Rectal smooth muscle tissue (tissue), 1 donor: ENCODE results near the gene DDX24.

ENCODE experiments used
- H3K27ac ChIP-seq: one replicate; pipeline ENCODE4 v1.7.0; 2013; ENCODE audit warnings: low read depth, low read length, inconsistent platforms
- H3K27me3 ChIP-seq: one replicate; pipeline ENCODE4 v1.7.0; 2013; ENCODE audit warnings: low read length; ENCODE audit not compliant: control insufficient read depth, insufficient read depth
- H3K36me3 ChIP-seq: one replicate; pipeline ENCODE4 v1.7.0; 2013; ENCODE audit warnings: low read length; ENCODE audit not compliant: control insufficient read depth, insufficient read depth
- H3K4me1 ChIP-seq: one replicate; pipeline ENCODE4 v1.7.0; 2013; ENCODE audit warnings: low read length; ENCODE audit not compliant: control insufficient read depth, insufficient read depth
- H3K4me3 ChIP-seq: one replicate; pipeline ENCODE4 v1.7.0; 2013; ENCODE audit warnings: low read length
- H3K9ac ChIP-seq: one replicate; pipeline ENCODE4 v1.7.0; 2013; ENCODE audit warnings: low read length

The DDX24 gene

DNA sequence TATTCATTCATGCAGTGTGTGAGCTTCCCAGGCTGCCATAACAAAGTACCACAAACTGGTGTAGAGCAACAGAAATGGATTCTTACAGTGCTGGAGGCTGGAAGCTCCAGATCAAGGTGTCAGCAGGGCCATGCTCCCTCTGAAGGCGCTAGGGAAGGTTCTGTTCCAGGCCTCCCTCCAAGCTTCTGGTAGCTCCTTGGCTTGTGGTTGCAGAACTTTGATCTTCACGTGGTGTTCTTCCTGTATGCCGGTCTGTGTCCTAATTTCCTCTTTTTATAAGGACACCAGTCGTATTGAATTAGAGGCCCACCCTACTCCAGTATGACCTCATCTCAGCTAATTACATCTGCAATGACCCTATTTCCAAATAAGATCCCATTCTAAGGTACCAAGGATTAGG, 51.7 kb downstream of the DDX24 start:
- H3K27ac ChIP-seq, result no peak overlapping the region

DNA sequence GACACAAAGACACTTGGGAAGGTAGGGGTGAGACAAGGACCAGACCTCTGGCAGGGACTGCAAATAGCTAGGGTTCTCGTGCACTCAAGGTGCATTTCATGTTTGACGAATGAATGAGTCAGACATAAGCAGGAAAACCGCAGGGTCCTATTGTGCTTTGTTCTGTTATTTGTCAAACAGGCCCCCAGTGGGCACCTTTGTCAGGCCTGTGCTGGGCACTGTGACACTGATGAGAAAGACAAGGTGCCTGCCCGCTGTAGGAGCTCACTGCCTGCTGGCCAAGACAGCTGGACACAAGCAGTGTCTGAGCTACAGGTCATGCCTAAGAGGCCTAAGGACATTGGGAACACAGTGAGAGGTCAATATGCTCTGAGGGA, 52.6 kb downstream of the DDX24 start:
- no peaks in the 10 kb centered on the region for H3K36me3 ChIP-seq
- no peak overlapping the region for H3K9ac ChIP-seq
- no peaks in the 10 kb centered on the region for H3K4me1 ChIP-seq
- no peak overlapping the region for H3K4me3 ChIP-seq
- H3K27ac ChIP-seq, result no peak overlapping the region
- no peaks in the 10 kb centered on the region for H3K27me3 ChIP-seq

More for the DNA sequence above, 51.7 kb downstream of the DDX24 start:
- H3K36me3 ChIP-seq, result no peaks in the 10 kb centered on the region
- no peak overlapping the region for H3K4me3 ChIP-seq
- no peaks in the 10 kb centered on the region for H3K27me3 ChIP-seq
- no peaks in the 10 kb centered on the region for H3K4me1 ChIP-seq
- no peak overlapping the region for H3K9ac ChIP-seq

DNA sequence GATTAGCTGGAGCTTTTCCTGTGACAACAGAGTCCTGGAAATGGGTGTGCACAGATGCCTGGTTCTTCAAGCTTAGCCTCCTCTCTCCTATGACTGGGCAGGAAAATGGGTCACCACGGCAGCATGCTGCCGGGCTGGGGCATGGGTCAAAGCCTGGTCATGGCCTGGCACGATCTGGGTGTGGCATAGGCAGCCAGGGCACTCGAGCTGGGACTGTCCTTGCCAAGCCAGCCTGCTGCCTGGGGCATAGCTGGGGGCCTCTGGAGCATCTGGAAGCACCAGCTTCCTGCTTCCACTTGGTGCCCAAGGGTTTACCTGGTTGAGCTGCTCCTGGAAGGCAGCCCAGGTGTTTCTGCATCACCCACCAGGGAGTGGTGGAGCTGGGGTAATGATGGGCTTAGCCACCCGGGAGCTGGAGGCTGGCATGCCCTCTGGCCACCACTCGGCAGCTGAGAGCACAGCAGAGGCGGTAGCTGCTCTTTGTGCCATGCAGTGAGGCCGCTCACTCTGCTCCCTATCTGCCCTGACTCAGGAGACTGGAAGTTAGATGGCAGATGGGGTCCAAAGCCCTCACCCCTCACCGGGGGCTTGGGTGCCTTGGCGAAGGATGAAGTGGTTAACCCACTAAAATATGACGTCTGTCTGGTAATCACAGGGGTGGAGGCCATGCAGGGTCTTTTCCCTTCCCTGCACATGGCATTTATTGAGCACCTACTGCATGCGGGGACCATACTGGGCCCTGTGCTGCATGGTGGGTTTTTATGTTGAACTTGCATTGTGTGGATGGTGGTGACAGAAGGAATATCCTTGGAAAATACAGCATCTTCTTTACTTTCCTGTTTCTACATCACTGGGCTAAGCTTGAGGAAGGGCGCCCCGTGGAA, 53.2 kb downstream of the DDX24 start:
- Histone ChIP-seq H3K27ac (no peak overlapping the region), H3K4me3 (no peak overlapping the region), H3K36me3 (no peaks in the 10 kb centered on the region), H3K27me3 (no peaks in the 10 kb centered on the region), H3K4me1 (no peaks in the 10 kb centered on the region), H3K9ac (no peak overlapping the region)

DNA sequence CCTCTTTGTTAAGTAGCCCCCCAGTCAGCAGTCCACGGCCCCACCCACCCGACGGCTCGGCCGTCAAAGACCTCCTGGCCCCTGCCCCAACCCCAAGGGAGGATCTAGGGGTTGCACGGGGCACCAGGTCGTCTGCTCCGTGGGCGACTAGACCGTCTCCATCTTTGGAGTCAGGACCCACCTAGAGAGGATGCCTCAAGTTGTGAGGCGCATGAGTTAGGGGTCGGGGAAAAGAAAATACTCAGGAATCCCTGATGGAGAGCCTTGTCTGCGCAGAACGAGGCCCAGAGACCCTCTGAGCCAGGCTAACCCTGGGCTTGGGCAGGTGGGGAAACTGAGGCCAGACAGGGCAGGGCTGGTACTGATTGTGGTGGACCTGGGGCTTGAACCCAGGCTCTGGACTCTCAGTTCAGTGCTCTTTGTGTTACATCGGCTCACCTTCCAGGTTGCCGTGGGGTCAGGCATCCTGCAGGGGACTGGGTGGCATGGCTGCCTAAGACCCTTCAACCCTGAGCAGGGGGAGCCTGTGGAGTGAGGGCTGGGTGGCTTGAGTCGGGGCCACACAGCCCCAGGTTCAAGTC, 54.0 kb downstream of the DDX24 start:
- no peak overlapping the region for H3K9ac ChIP-seq
- no peaks in the 10 kb centered on the region for H3K4me1 ChIP-seq
- peak overlapping the region; percentile 56 for H3K4me3 ChIP-seq
- no peaks in the 10 kb centered on the region for H3K36me3 ChIP-seq
- no peaks in the 10 kb centered on the region for H3K27me3 ChIP-seq
- no peak overlapping the region for H3K27ac ChIP-seq

DNA sequence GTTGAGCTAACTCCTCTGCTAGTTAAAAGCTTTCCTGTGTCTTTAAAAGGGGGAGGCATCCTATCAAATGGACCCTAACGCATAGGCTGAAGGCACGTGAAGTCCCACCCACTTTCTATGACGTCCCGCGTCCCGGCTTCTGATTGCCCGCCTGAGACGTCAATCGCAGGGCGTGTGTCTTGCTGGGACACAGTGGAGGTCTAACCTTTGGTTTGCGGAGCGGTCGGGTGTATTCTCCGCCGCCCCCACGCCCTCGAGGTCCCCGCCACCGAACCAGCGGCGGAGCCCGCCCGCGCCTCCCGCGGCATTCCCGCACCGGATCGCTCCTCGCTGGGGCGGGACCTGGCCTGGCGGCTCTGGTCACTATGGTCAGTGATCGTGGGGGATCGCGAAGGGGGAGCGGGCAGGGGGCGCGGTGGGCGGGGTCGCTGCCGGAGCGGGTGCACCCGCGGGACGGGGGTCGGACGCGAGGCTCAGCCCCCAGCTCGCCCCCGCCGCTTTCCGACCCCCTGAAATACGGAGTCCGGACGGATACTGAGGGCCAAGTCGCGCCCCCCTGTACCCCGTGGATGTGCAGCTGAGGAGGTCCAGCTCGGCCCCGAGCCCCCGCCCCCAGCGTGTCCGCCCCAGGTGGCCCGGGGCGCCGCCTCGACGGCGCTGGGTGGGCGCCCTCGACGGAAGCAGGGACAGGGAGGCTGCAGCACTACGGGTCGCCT, 54.7 kb downstream of the DDX24 start, which contains the start of gene OTUB2:
Gene OTUB2 (plus strand): TSS at position 168 of the 716 bp plus-strand sequence. CDS start 198 bp downstream, at position 366.
- peak within 1 kb of the TSS; percentile 17 for H3K9ac ChIP-seq
- H3K4me1 ChIP-seq, result no peaks in the 10 kb centered on the region
- no peak within 1 kb of the TSS for H3K27ac ChIP-seq

DNA sequence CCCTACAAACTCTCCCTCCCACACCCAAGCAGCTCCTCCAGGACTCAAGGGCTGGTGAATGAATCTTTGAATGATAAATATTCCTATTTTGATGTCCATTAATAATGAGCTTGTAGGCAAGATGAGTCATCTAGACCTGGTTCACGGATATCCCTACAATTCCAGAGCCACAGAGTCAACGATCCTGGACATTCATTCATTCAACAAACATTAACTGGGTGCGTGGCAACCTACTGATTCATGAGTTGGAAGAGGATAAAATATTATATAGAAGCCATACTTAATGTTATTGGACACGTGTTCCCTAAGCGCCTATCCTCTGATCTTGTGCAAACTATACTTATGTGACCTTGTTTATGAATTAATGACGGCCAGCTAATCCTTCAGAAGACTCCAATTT, 55.3 kb downstream of the DDX24 start:
- Histone ChIP-seq H3K4me1 (no peaks in the 10 kb centered on the region), H3K4me3 (no peak overlapping the region), H3K27ac (no peak overlapping the region), H3K27me3 (no peaks in the 10 kb centered on the region), H3K9ac (no peak overlapping the region), H3K36me3 (no peaks in the 10 kb centered on the region)

More for the DNA sequence above, 54.7 kb downstream of the DDX24 start, which contains the start of gene OTUB2:
- Histone ChIP-seq H3K4me3 (peak within 1 kb of the TSS; percentile 56), H3K36me3 (no peaks in the 10 kb centered on the region), H3K27me3 (no peaks in the 10 kb centered on the region)

DNA sequence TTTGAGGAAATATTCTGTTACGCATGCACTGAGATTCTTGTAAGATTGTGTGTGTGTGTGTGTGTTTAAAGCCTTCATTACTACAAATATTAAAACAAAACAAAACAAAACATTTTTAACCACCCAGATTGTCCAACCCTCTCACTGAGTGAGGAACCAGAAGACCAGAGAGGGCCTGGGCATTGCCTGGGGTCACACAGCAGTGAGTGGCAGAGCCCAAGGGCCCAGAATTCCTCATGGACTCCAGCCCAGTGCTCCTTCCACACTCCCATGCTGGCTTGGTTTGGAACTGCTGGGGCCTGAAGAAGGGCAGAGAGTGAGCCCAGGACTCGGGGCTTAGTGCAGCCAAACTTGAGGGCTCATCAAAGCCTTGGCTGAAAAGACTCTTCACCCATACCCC, 56.5 kb downstream of the DDX24 start:
- Histone ChIP-seq H3K4me1 (no peaks in the 10 kb centered on the region), H3K4me3 (no peak overlapping the region), H3K27me3 (no peaks in the 10 kb centered on the region), H3K9ac (no peak overlapping the region), H3K27ac (no peak overlapping the region), H3K36me3 (no peaks in the 10 kb centered on the region)

DNA sequence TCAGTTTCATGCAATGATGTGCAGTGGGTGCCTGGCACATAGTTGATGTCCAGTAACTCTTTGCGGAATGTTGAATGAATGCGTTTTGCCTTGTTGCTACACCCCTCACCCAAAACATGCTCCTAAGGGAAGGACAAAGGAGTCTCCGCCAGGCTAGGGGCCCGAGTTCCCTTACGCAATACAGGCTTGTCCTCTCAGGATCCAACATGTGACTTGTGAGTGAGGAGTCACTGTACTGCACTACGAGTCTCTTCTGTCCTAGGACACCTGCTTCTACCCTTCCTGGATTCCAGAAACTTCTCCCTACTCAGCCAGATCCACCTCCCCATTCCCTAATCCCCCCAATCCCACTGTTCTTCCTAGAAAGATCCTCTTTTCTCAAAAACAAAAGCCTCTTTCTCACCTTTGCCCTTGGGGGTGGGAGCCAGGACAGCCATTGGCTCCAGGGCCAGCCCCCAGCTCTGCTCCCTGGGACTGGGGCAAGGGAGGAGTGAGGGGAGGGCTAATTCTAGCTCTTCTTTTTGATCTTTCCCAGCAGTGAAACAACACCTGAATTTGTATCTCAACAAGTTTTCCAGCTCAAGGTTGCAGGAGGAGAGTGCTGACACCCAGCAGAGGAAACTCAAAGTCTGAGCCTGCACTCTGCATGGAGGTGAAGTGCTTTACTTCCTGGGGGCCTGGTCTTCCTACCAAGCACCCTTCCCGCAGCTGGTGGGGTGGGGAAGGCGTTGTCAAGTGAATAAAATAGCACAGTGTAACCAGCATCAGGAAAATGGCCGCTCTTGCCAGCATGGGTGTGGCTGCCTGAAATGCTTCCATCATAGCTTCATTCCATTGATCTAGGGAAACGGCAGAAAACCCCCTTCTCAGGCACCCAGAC, 58.2 kb downstream of the DDX24 start:
- Histone ChIP-seq H3K4me3 (no peak overlapping the region), H3K27me3 (no peaks in the 10 kb centered on the region), H3K36me3 (no peaks in the 10 kb centered on the region), H3K9ac (no peak overlapping the region), H3K27ac (no peak overlapping the region), H3K4me1 (no peaks in the 10 kb centered on the region)

DNA sequence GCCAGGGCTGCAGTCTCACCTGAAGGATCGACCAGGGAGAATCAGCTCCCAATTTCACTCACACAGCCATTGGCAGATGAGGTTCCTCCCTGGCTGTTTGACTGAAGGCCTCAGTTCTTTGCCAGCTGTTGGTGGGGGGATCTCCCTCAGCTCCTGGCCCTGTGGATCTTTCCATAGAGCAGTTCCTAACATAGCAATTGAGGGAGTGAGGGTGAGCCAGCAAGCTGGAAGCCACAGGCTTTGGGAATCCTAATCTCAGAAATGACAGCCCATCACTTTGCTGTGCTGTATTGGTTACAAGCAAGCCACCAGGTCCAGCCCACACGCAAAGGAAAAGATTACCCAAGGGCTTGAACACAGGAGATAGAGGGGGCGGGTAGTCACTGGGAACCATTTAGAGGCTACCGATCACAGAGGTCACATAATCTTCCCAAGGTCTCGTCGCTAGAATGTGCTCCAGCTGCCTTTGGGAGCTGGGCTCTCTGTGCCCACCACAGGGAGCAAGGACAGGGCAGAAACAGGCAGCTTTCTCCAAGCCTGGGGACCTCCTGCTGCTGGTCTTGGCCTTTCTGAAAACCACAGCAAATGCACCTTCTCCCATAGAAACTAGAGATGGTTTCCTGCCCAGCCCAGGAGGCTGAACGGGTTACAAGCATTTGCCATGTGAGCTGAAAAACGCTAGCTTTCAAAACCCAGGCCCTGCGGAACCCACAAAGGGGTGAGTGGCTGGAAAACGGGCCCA, 59.4 kb downstream of the DDX24 start:
- Histone ChIP-seq H3K4me1 (no peaks in the 10 kb centered on the region), H3K27me3 (no peaks in the 10 kb centered on the region), H3K9ac (no peak overlapping the region), H3K36me3 (no peaks in the 10 kb centered on the region), H3K27ac (no peak overlapping the region), H3K4me3 (no peak overlapping the region)

DNA sequence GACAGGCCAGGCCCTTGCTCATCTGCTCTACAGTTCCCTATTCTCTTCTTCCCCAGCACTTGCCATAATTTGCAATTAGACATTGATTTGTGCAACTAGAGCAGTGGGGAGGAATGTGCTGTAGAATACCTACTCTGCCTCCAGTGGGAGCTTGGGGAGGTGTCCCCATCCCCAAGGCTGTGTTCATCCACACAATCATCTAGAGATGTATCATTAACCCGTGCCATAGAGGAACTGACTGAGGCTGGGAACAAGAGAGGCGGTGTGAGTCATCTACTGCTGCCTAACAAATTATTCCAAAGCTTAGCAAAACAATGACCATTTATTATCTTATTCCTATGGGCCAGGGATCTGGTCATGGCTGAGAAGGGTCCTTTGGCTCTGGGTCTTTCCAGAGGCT, 60.0 kb downstream of the DDX24 start:
- no peak overlapping the region for H3K4me3 ChIP-seq
- H3K4me1 ChIP-seq, result no peaks in the 10 kb centered on the region
- H3K36me3 ChIP-seq, result no peaks in the 10 kb centered on the region
- no peaks in the 10 kb centered on the region for H3K27me3 ChIP-seq
- no peak overlapping the region for H3K27ac ChIP-seq
- no peak overlapping the region for H3K9ac ChIP-seq

DNA sequence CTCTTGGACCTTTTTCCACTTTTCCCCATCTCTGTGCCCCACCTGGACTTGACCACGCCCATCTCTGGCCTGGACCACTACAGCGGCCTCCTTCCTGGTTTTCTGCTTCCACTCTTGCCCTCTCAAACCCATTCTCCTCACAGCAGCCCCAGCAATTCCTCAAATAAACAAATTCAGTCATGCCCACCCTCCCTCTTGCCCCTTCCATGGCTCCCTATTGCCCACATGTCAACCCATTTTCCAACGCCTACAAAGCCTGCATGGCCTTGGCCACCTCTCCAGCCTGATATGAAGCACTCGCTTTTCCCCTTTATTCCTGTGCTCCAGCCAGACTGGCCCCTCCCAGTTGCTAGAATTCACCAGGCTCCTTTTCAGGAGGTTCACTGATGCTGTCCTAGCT, 60.7 kb downstream of the DDX24 start:
- no peak overlapping the region for H3K27ac ChIP-seq
- H3K4me1 ChIP-seq, result no peaks in the 10 kb centered on the region
- no peak overlapping the region for H3K9ac ChIP-seq
- no peaks in the 10 kb centered on the region for H3K36me3 ChIP-seq
- H3K27me3 ChIP-seq, result no peaks in the 10 kb centered on the region
- H3K4me3 ChIP-seq, result no peak overlapping the region
